Measurements from ENCODE around the gene TNFAIP1. TPM values are rescaled to one million over a fixed set of nuclear protein-coding genes. Genes with fewer than 3 reads are reported as not detected.

TNFAIP1 gene
- total and polyA plus RNA-seq, 4 donors: 25.1 to 56.0 (median 51.6) TPM

DNA sequence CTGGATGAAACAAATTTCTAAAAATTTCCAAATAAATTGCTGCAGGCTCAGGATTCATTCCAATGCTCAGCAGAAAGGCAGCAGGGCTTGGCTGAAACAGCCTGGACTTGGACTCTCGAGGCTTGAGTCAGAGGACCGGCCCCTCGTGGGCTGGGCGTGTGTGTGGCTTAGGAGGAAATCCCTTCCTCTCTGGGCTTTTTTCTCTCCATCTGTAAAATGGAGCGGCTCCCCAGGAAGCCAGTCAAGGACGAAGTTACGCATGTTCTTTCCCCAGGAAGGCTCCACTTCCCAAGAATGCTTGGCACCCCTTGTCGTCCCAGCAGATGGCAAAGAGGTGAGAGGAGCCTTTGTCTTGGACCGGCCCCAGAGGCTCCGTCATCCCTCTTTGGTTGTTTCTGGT, 56.9 kb downstream of the TNFAIP1 start:
- no peak for DNase-seq (ENCODE audit: low read depth in 4 of 6, low spot score in 6 of 6)
- no peaks in the 10 kb centered on the region for H3K27me3 ChIP-seq (ENCODE audit: control insufficient read depth, insufficient read depth, low read length)
- H3K27ac ChIP-seq (ENCODE audit: low read depth, low read length): no peak overlapping the region
- 65% methylated on average over 5 of the region's 10 CpGs for WGBS (ENCODE audit: insufficient coverage)
- peaks cover 77% of the 10 kb centered on the region for H3K36me3 ChIP-seq (ENCODE audit: control insufficient read depth, insufficient read depth, low read length)
- no peak overlapping the region for H3K4me3 ChIP-seq (ENCODE audit: low read depth, low read length)
- H3K4me1 ChIP-seq (ENCODE audit: control insufficient read depth, insufficient read depth, low read length): no peaks in the 10 kb centered on the region
- H3K9me3 ChIP-seq (ENCODE audit: control insufficient read depth, insufficient read depth, low read length): no peaks in the 10 kb centered on the region

DNA sequence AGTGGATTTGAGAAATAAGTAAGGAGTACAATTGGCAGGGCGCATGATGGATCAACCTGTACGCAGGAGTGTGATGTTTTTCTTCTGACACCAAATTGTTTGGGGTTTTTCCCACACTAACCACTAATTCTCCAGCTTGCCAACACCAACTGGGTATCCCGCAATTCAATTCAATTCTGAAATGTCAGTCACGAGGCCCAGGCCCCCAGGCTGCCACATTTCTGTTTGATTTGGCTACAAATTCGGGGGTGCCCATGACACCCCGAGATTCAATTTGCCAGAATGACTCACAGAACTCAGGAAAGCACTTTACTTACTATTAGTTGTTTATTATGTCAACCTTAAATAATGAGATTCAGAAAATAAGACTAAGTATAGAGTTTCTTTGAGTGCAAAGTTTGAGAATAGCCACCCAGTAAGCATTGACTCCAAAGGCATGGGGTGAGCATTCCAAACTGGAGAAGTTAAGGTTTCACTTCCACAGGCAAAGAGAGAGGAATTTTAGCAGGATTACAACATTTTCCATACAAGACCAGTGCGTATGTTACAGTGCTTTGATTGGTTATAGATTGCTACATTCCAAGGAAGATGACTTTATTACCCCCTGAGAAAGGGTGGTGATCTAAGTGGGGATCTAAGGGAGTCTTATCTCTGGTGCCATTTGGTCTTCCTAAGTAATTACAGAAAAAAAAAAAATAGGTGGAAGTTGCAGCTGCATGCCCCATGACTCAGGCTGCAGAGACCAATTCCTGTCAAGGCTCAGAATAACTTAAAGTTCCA, 59.0 kb downstream of the TNFAIP1 start:
- H3K27me3 ChIP-seq (ENCODE audit: control insufficient read depth, insufficient read depth, low read length): no peaks in the 10 kb centered on the region
- H3K4me3 ChIP-seq (ENCODE audit: low read depth, low read length): no peak overlapping the region
- WGBS (ENCODE audit: insufficient coverage): 86% methylated on average over 5 of the region's 7 CpGs
- H3K9me3 ChIP-seq (ENCODE audit: control insufficient read depth, insufficient read depth, low read length): no peaks in the 10 kb centered on the region
- no peak for DNase-seq (ENCODE audit: low read depth in 4 of 6, low spot score in 6 of 6)
- H3K27ac ChIP-seq (ENCODE audit: low read depth, low read length): no peak overlapping the region
- peaks cover 80% of the 10 kb centered on the region for H3K36me3 ChIP-seq (ENCODE audit: control insufficient read depth, insufficient read depth, low read length)
- no peaks in the 10 kb centered on the region for H3K4me1 ChIP-seq (ENCODE audit: control insufficient read depth, insufficient read depth, low read length)

DNA sequence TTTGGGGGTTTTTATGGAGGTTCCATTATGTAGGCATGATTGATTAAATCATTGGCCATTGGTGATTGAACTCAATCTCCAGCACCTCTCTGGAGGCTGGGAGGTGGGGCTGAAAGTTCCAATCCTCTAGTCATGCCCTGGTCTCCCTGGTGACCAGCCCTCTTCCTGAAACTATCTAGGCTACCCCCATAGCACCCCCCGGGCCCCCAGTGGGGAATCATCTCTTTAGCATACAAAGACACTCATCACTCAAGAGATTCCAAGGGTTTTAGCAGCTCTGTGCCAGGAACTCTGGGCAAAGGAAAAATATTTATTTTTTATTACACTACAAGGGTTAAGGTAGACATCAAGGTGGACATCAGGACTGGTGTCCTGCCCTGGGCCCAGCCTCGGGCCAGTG, 59.9 kb downstream of the TNFAIP1 start:
- 80% methylated on average over 1 of the region's 2 CpGs for WGBS (ENCODE audit: insufficient coverage)
- Histone ChIP-seq H3K4me1 (ENCODE audit: control insufficient read depth, insufficient read depth, low read length) (no peaks in the 10 kb centered on the region), H3K36me3 (ENCODE audit: control insufficient read depth, insufficient read depth, low read length) (peaks cover 83% of the 10 kb centered on the region), H3K9me3 (ENCODE audit: control insufficient read depth, insufficient read depth, low read length) (no peaks in the 10 kb centered on the region), H3K27me3 (ENCODE audit: control insufficient read depth, insufficient read depth, low read length) (no peaks in the 10 kb centered on the region), H3K27ac (ENCODE audit: low read depth, low read length) (no peak overlapping the region), H3K4me3 (ENCODE audit: low read depth, low read length) (no peak overlapping the region)
- no peak for DNase-seq (ENCODE audit: low read depth in 4 of 6, low spot score in 6 of 6)

DNA sequence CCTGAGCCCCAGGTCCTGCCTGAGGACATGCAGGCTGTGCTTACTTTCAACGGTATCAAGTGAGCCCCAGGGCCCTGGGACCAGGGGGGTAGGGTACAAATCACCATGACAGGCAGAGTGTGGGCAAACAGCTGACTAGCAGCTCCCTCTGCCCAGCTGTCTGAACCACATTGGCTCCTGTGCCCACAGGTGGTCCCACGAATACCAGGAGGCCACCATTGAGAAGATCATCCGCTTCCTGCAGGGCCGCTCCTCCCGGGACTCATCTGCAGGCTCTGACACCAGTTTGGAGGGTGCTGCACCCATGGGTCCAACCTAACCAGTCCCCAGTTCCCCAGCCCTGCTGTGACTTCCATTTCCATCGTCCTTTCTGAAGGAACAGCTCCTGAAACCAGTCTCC, 60.4 kb downstream of the TNFAIP1 start:
- no peak for DNase-seq (ENCODE audit: low read depth in 4 of 6, low spot score in 6 of 6)
- Histone ChIP-seq H3K27ac (ENCODE audit: low read depth, low read length) (no peak overlapping the region), H3K9me3 (ENCODE audit: control insufficient read depth, insufficient read depth, low read length) (no peaks in the 10 kb centered on the region), H3K36me3 (ENCODE audit: control insufficient read depth, insufficient read depth, low read length) (peaks cover 82% of the 10 kb centered on the region), H3K4me1 (ENCODE audit: control insufficient read depth, insufficient read depth, low read length) (no peaks in the 10 kb centered on the region), H3K4me3 (ENCODE audit: low read depth, low read length) (no peak overlapping the region), H3K27me3 (ENCODE audit: control insufficient read depth, insufficient read depth, low read length) (no peaks in the 10 kb centered on the region)
- 84% methylated on average over 6 of the region's 6 CpGs for WGBS (ENCODE audit: insufficient coverage)

Other genes with a start within 250 kb of the TNFAIP1 start
- 10 to 100 TPM; 45.6 to 53.8 TPM for gene TMEM97, start 16.6 kb upstream of the TNFAIP1 start, total RNA-seq
- 10 to 100 TPM; 56.4 to 56.9 TPM for gene TMEM97, start 16.6 kb upstream of the TNFAIP1 start, polyA plus RNA-seq (ENCODE audit: insufficient read length in 2 of 2)
- gene IFT20, start 289 bp upstream of the TNFAIP1 start, total RNA-seq: 10 to 100 TPM; 44.6 to 67.9 TPM
- gene IFT20, start 289 bp upstream of the TNFAIP1 start, polyA plus RNA-seq (ENCODE audit: insufficient read length in 2 of 2): 10 to 100 TPM; 64.1 to 84.1 TPM
- gene POLDIP2, start 21.8 kb downstream of the TNFAIP1 start, total RNA-seq: 10 to 100 TPM; 40.3 to 84.4 TPM
- gene POLDIP2, start 21.8 kb downstream of the TNFAIP1 start, polyA plus RNA-seq (ENCODE audit: insufficient read length in 2 of 2): 10 to 100 TPM; 87.2 to 89.1 TPM
- gene SEBOX, start 29.4 kb downstream of the TNFAIP1 start, total RNA-seq: not detected
- gene SEBOX, start 29.4 kb downstream of the TNFAIP1 start, polyA plus RNA-seq (ENCODE audit: insufficient read length in 2 of 2): under 1 TPM in 1 of 2 donors, not detected in 1; 0.32 TPM
- 1 to 10 TPM in 1 of 2 donors, under 1 TPM in 1; 0.40 to 3.0 TPM for gene VTN, start 34.5 kb downstream of the TNFAIP1 start, total RNA-seq
- 1 to 10 TPM; 2.1 to 2.9 TPM for gene VTN, start 34.5 kb downstream of the TNFAIP1 start, polyA plus RNA-seq (ENCODE audit: insufficient read length in 2 of 2)
- gene SARM1, start 35.9 kb downstream of the TNFAIP1 start, total RNA-seq: 10 to 100 TPM; 13.1 to 17.0 TPM
- gene SARM1, start 35.9 kb downstream of the TNFAIP1 start, polyA plus RNA-seq (ENCODE audit: insufficient read length in 2 of 2): 10 to 100 TPM; 51.5 to 52.0 TPM
- gene SLC46A1, start 70.5 kb downstream of the TNFAIP1 start, total RNA-seq: 10 to 100 TPM; 10.2 to 17.8 TPM
- 10 to 100 TPM; 26.2 to 32.5 TPM for gene SLC46A1, start 70.5 kb downstream of the TNFAIP1 start, polyA plus RNA-seq (ENCODE audit: insufficient read length in 2 of 2)
- gene SLC13A2, start 137.9 kb downstream of the TNFAIP1 start, total RNA-seq: under 1 TPM in 1 of 2 donors, not detected in 1; 0.06 TPM
- under 1 TPM; 0.10 to 0.27 TPM for gene SLC13A2, start 137.9 kb downstream of the TNFAIP1 start, polyA plus RNA-seq (ENCODE audit: insufficient read length in 2 of 2)
- not detected for gene FOXN1, start 170.6 kb downstream of the TNFAIP1 start, total RNA-seq
- not detected for gene FOXN1, start 170.6 kb downstream of the TNFAIP1 start, polyA plus RNA-seq (ENCODE audit: insufficient read length in 2 of 2)
- 10 to 100 TPM; 33.1 to 58.9 TPM for gene UNC119, start 216.9 kb downstream of the TNFAIP1 start, total RNA-seq
- gene UNC119, start 216.9 kb downstream of the TNFAIP1 start, polyA plus RNA-seq (ENCODE audit: insufficient read length in 2 of 2): 10 to 100 TPM; 79.0 to 85.8 TPM
- 10 to 100 TPM; 34.3 to 40.4 TPM for gene PIGS, start 235.8 kb downstream of the TNFAIP1 start, total RNA-seq
- gene PIGS, start 235.8 kb downstream of the TNFAIP1 start, polyA plus RNA-seq (ENCODE audit: insufficient read length in 2 of 2): 10 to 100 TPM; 53.6 to 57.5 TPM
- gene ALDOC, start 241.1 kb downstream of the TNFAIP1 start, total RNA-seq: 100 to 1,000 TPM; 217 to 674 TPM
- 100 to 1,000 TPM; 578 to 619 TPM for gene ALDOC, start 241.1 kb downstream of the TNFAIP1 start, polyA plus RNA-seq (ENCODE audit: insufficient read length in 2 of 2)

All from spinal cord (tissue), 10 donors.